Uterus (tissue), 2 donors: Measurements from ENCODE around the gene TRAF2.

ENCODE experiments used
- CTCF ChIP-seq, 4 experiments: fragments of 200-600 bp in 2 of 4; fragments of 450-650 bp in 2 of 4; sonication (generic) in 2 of 4; IDR thresholded peaks; one replicate each; pipeline ENCODE4 v1.5.1; 2016 to 2019; ENCODE audit warnings: antibody characterized with exemption in 4 of 4, mild to moderate bottlenecking in 2 of 4, moderate library complexity in 1 of 4
- POLR2A ChIP-seq, 2 donors: fragments of 450-650 bp; IDR thresholded peaks; one replicate each; pipeline ENCODE4 v1.6.1; 2016; ENCODE audit warnings: antibody characterized with exemption in 2 of 2, mild to moderate bottlenecking in 1 of 2, moderate library complexity in 1 of 2

- TF ChIP-seq CTCF (IDR thresholded peaks at IDR 0.05) (no peak), POLR2A (IDR thresholded peaks at IDR 0.05) (no peak)
Measured at GRCh38 chr9:136915632-136916329, 29.5 kb downstream of the TRAF2 start.
